ENCODE measurements around the gene ARL2BP.
"Not testable (repeated sequence)": the region's sequence is repeated elsewhere in the genome, so short reads cannot be mapped to it uniquely, and the experiment has no call there.

The ARL2BP gene

GRCh38 chr16:57275946-57276345 is 30.9 kb downstream of the ARL2BP start:
- not testable (repeated sequence) for H3K4me3 ChIP-seq (ENCODE audit: low read depth, low read length); H3K36me3 ChIP-seq (ENCODE audit: control insufficient read depth, insufficient read depth, low read length); H3K27ac ChIP-seq (ENCODE audit: low read depth, low read length); H3K9ac ChIP-seq (ENCODE audit: low read length); H3K9me3 ChIP-seq (ENCODE audit: control insufficient read depth, insufficient read depth, low read depth, low read length); H3K27me3 ChIP-seq (ENCODE audit: control insufficient read depth, insufficient read depth, low read length)
- H3K4me1 ChIP-seq (ENCODE audit: control insufficient read depth, insufficient read depth, low read length): peaks cover 17% of the 10 kb centered on the region

- H3K4me3 ChIP-seq (ENCODE audit: low read depth, low read length): no peak overlapping the region
- H3K27ac ChIP-seq (ENCODE audit: low read depth, low read length): no peak overlapping the region
- peaks cover 15% of the 10 kb centered on the region for H3K4me1 ChIP-seq (ENCODE audit: control insufficient read depth, insufficient read depth, low read length)
These were observed 31.5 kb downstream of the ARL2BP start for GRCh38 chr16:57276596-57276995.

GRCh38 chr16:57277586-57277985 is 32.5 kb downstream of the ARL2BP start:
- Histone ChIP-seq H3K4me3 (ENCODE audit: low read depth, low read length) (no peak overlapping the region), H3K36me3 (ENCODE audit: control insufficient read depth, insufficient read depth, low read length) (no peaks in the 10 kb centered on the region), H3K9ac (ENCODE audit: low read length) (no peak overlapping the region), H3K4me1 (ENCODE audit: control insufficient read depth, insufficient read depth, low read length) (peaks cover 15% of the 10 kb centered on the region), H3K27ac (ENCODE audit: low read depth, low read length) (no peak overlapping the region), H3K27me3 (ENCODE audit: control insufficient read depth, insufficient read depth, low read length) (peaks cover 10% of the 10 kb centered on the region), H3K9me3 (ENCODE audit: control insufficient read depth, insufficient read depth, low read depth, low read length) (no peaks in the 10 kb centered on the region)

More at GRCh38 chr16:57276596-57276995, 31.5 kb downstream of the ARL2BP start:
- Histone ChIP-seq H3K27me3 (ENCODE audit: control insufficient read depth, insufficient read depth, low read length) (no peaks in the 10 kb centered on the region; the same call in 1 of the 2 replicates), H3K9me3 (ENCODE audit: control insufficient read depth, insufficient read depth, low read depth, low read length) (no peaks in the 10 kb centered on the region), H3K36me3 (ENCODE audit: control insufficient read depth, insufficient read depth, low read length) (no peaks in the 10 kb centered on the region), H3K9ac (ENCODE audit: low read length) (no peak overlapping the region)

- no peak overlapping the region for H3K27ac ChIP-seq (ENCODE audit: low read depth, low read length)
- no peak overlapping the region for H3K4me3 ChIP-seq (ENCODE audit: low read depth, low read length)
- no peaks in the 10 kb centered on the region for H3K9me3 ChIP-seq (ENCODE audit: control insufficient read depth, insufficient read depth, low read depth, low read length)
- no peaks in the 10 kb centered on the region for H3K36me3 ChIP-seq (ENCODE audit: control insufficient read depth, insufficient read depth, low read length)
- peaks cover 13% of the 10 kb centered on the region for H3K4me1 ChIP-seq (ENCODE audit: control insufficient read depth, insufficient read depth, low read length)
- peaks cover 19% of the 10 kb centered on the region for H3K27me3 ChIP-seq (ENCODE audit: control insufficient read depth, insufficient read depth, low read length)
- H3K9ac ChIP-seq (ENCODE audit: low read length): no peak overlapping the region
These were observed 33.4 kb downstream of the ARL2BP start for GRCh38 chr16:57278494-57278893.

- H3K36me3 ChIP-seq (ENCODE audit: control insufficient read depth, insufficient read depth, low read length): no peaks in the 10 kb centered on the region
- H3K9me3 ChIP-seq (ENCODE audit: control insufficient read depth, insufficient read depth, low read depth, low read length): no peaks in the 10 kb centered on the region
- H3K4me1 ChIP-seq (ENCODE audit: control insufficient read depth, insufficient read depth, low read length): peaks cover 20% of the 10 kb centered on the region
- no peak overlapping the region for H3K27ac ChIP-seq (ENCODE audit: low read depth, low read length)
- peaks cover 34% of the 10 kb centered on the region for H3K27me3 ChIP-seq (ENCODE audit: control insufficient read depth, insufficient read depth, low read length)
- no peak overlapping the region for H3K9ac ChIP-seq (ENCODE audit: low read length)
- no peak overlapping the region for H3K4me3 ChIP-seq (ENCODE audit: low read depth, low read length)
These were observed 35.0 kb downstream of the ARL2BP start for GRCh38 chr16:57279780-57280638.

GRCh38 chr16:57281791-57282190 is 36.7 kb downstream of the ARL2BP start:
- peaks cover 39% of the 10 kb centered on the region for H3K27me3 ChIP-seq (ENCODE audit: control insufficient read depth, insufficient read depth, low read length)
- H3K9ac ChIP-seq (ENCODE audit: low read length): no peak overlapping the region
- no peaks in the 10 kb centered on the region for H3K9me3 ChIP-seq (ENCODE audit: control insufficient read depth, insufficient read depth, low read depth, low read length)
- no peak overlapping the region for H3K27ac ChIP-seq (ENCODE audit: low read depth, low read length)
- H3K4me1 ChIP-seq (ENCODE audit: control insufficient read depth, insufficient read depth, low read length): peaks cover 16% of the 10 kb centered on the region
- no peak overlapping the region for H3K4me3 ChIP-seq (ENCODE audit: low read depth, low read length)
- H3K36me3 ChIP-seq (ENCODE audit: control insufficient read depth, insufficient read depth, low read length): no peaks in the 10 kb centered on the region

GRCh38 chr16:57282510-57283213 is 37.6 kb downstream of the ARL2BP start:
- Histone ChIP-seq H3K9ac (ENCODE audit: low read length) (no peak overlapping the region), H3K27me3 (ENCODE audit: control insufficient read depth, insufficient read depth, low read length) (peaks cover 39% of the 10 kb centered on the region), H3K4me1 (ENCODE audit: control insufficient read depth, insufficient read depth, low read length) (peaks cover 10% of the 10 kb centered on the region; the same call in 1 of the 2 replicates), H3K27ac (ENCODE audit: low read depth, low read length) (no peak overlapping the region), H3K9me3 (ENCODE audit: control insufficient read depth, insufficient read depth, low read depth, low read length) (no peaks in the 10 kb centered on the region), H3K36me3 (ENCODE audit: control insufficient read depth, insufficient read depth, low read length) (no peaks in the 10 kb centered on the region), H3K4me3 (ENCODE audit: low read depth, low read length) (no peak overlapping the region)

GRCh38 chr16:57283214-57283958 is 38.3 kb downstream of the ARL2BP start:
- H3K4me3 ChIP-seq (ENCODE audit: low read depth, low read length): peak overlapping the region; percentile 90
- H3K36me3 ChIP-seq (ENCODE audit: control insufficient read depth, insufficient read depth, low read length): no peaks in the 10 kb centered on the region
- peaks cover 39% of the 10 kb centered on the region for H3K27me3 ChIP-seq (ENCODE audit: control insufficient read depth, insufficient read depth, low read length)
- peak overlapping the region; percentile 54 for H3K9ac ChIP-seq (ENCODE audit: low read length)
- no peak overlapping the region for H3K27ac ChIP-seq (ENCODE audit: low read depth, low read length)
- H3K9me3 ChIP-seq (ENCODE audit: control insufficient read depth, insufficient read depth, low read depth, low read length): no peaks in the 10 kb centered on the region
- H3K4me1 ChIP-seq (ENCODE audit: control insufficient read depth, insufficient read depth, low read length): peaks cover 7% of the 10 kb centered on the region; the same call in 1 of the 2 replicates

GRCh38 chr16:57283959-57284208 is 38.8 kb downstream of the ARL2BP start:
- Histone ChIP-seq H3K9me3 (ENCODE audit: control insufficient read depth, insufficient read depth, low read depth, low read length) (no peaks in the 10 kb centered on the region), H3K36me3 (ENCODE audit: control insufficient read depth, insufficient read depth, low read length) (no peaks in the 10 kb centered on the region), H3K27ac (ENCODE audit: low read depth, low read length) (no peak overlapping the region), H3K4me1 (ENCODE audit: control insufficient read depth, insufficient read depth, low read length) (peaks cover 7% of the 10 kb centered on the region; the same call in 1 of the 2 replicates), H3K27me3 (ENCODE audit: control insufficient read depth, insufficient read depth, low read length) (peaks cover 39% of the 10 kb centered on the region), H3K4me3 (ENCODE audit: low read depth, low read length) (peak overlapping the region; percentile 90), H3K9ac (ENCODE audit: low read length) (peak overlapping the region; percentile 54)

- Histone ChIP-seq H3K9ac (ENCODE audit: low read length) (peak within 1 kb of the TSS; percentile 54), H3K27me3 (ENCODE audit: control insufficient read depth, insufficient read depth, low read length) (peaks cover 39% of the 10 kb centered on the region), H3K4me1 (ENCODE audit: control insufficient read depth, insufficient read depth, low read length) (peaks cover 7% of the 10 kb centered on the region; the same call in 1 of the 2 replicates), H3K9me3 (ENCODE audit: control insufficient read depth, insufficient read depth, low read depth, low read length) (no peaks in the 10 kb centered on the region), H3K4me3 (ENCODE audit: low read depth, low read length) (peak within 1 kb of the TSS; percentile 90), H3K36me3 (ENCODE audit: control insufficient read depth, insufficient read depth, low read length) (no peaks in the 10 kb centered on the region), H3K27ac (ENCODE audit: low read depth, low read length) (no peak within 1 kb of the TSS; the same call in 1 of the 2 replicates)
These were observed 39.3 kb downstream of the ARL2BP start, which contains the start of gene PLLP for GRCh38 chr16:57284209-57284951. Gene PLLP, minus strand, starts transcription at chr16:57284672. Its CDS starts 132 bp downstream, at chr16:57284540.

All from HUES6 (cell line).